IMR-90 (cell line): ENCODE measurements around the gene PEX14. TPM values are rescaled to one million over a fixed set of nuclear protein-coding genes. Genes with fewer than 3 reads are reported as not detected.

ENCODE experiments used
- ATAC-seq: fragments of 200-7000 bp; cut with Tn5 transposase; 2 replicates; pipeline ENCODE4 v1.9.1; 2020; ENCODE audit warnings: low read depth, mild to moderate bottlenecking, moderate library complexity
- BruUV-seq: library from RNA; stranded (reverse); fragments of 400-500 nt; replicated peaks from 2 replicates; lab custom pipeline; 2021; lab: Mats Ljungman, UMichigan
- CTCF ChIA-PET: fragments of 300-600 bp; formaldehyde crosslinking; extraction: SDS; loops from one replicate; lab custom pipeline; 2021; ENCODE audit warnings: antibody characterized with exemption; lab: Yijun Ruan, JAX
- POLR2A ChIA-PET: fragments of 300-600 bp; sonication (Branson Sonifier 250); formaldehyde crosslinking; loops from one replicate; lab custom pipeline; 2022; ENCODE audit warnings: antibody characterized with exemption; ENCODE audit not compliant: unreplicated experiment; lab: Charles Lee
- DNase-seq: peaks from one replicate; pipeline ENCODE4 v3.0.0; 2013
- H2AFZ ChIP-seq: replicated peaks from 2 replicates; pipeline ENCODE3; 2013; ENCODE audit warnings: low read length, mild to moderate bottlenecking; ENCODE audit not compliant: poor library complexity
- H2AK5ac ChIP-seq: 2 replicates; pipeline ENCODE4 v1.6.1; 2013; ENCODE audit warnings: low read depth, low read length, inconsistent platforms
- H2AK9ac ChIP-seq: replicated peaks from 2 replicates; pipeline ENCODE3; 2013; ENCODE audit warnings: mild to moderate bottlenecking, low read depth, low read length, moderate library complexity; ENCODE audit not compliant: poor library complexity
- H2BK120ac ChIP-seq: 2 replicates; pipeline ENCODE4 v1.6.1; 2013; ENCODE audit warnings: low read depth, low read length, inconsistent platforms
- H2BK15ac ChIP-seq: 3 replicates; pipeline ENCODE4 v1.6.1; 2013; ENCODE audit warnings: low read depth, low read length, inconsistent platforms
- H2BK20ac ChIP-seq: 2 replicates; pipeline ENCODE4 v1.6.1; 2013; ENCODE audit warnings: low read depth, mild to moderate bottlenecking, inconsistent platforms, low read length, moderate library complexity
- H2BK5ac ChIP-seq: 2 replicates; pipeline ENCODE4 v1.6.1; 2013; ENCODE audit warnings: mild to moderate bottlenecking, low read depth, low read length, inconsistent platforms; ENCODE audit not compliant: poor library complexity, severe bottlenecking
- H3K14ac ChIP-seq: replicated peaks from 2 replicates; pipeline ENCODE4 v1.6.1; 2013; ENCODE audit warnings: low read depth, low read length, inconsistent platforms
- H3K18ac ChIP-seq: 2 replicates; pipeline ENCODE4 v1.6.1; 2013; ENCODE audit warnings: low read depth, low read length, control low read depth
- H3K23ac ChIP-seq: 2 replicates; pipeline ENCODE4 v1.6.1; 2013; ENCODE audit warnings: low read depth, low read length, inconsistent platforms
- H3K27ac ChIP-seq: 2 replicates; pipeline ENCODE4 v1.5.1; 2013; ENCODE audit warnings: mild to moderate bottlenecking, control low read depth, low read length; ENCODE audit not compliant: insufficient read depth
- H3K27me3 ChIP-seq: 2 replicates; pipeline ENCODE4 v1.6.1; 2013; ENCODE audit warnings: low read length; ENCODE audit not compliant: control insufficient read depth, insufficient read depth
- H3K36me3 ChIP-seq: 2 replicates; pipeline ENCODE4 v1.6.1; 2013; ENCODE audit warnings: low read length, mixed read lengths; ENCODE audit not compliant: control insufficient read depth, insufficient read depth
- H3K4ac ChIP-seq: 2 replicates; pipeline ENCODE4 v1.6.1; 2013; ENCODE audit warnings: low read depth, low read length, inconsistent platforms
- H3K4me1 ChIP-seq: 2 replicates; pipeline ENCODE4 v1.6.1; 2013; ENCODE audit warnings: low read length, mixed read lengths; ENCODE audit not compliant: control insufficient read depth, insufficient read depth
- H3K4me2 ChIP-seq: 2 replicates; pipeline ENCODE4 v1.6.1; 2013; ENCODE audit warnings: low read depth, mild to moderate bottlenecking, control low read depth, low read length, moderate library complexity
- H3K4me3 ChIP-seq: 2 replicates; pipeline ENCODE4 v1.5.1; 2013; ENCODE audit warnings: low read depth, mild to moderate bottlenecking, control low read depth, low read length, moderate library complexity; ENCODE audit not compliant: insufficient read depth
- H3K56ac ChIP-seq: 2 replicates; pipeline ENCODE4 v1.6.1; 2013; ENCODE audit warnings: low read length, inconsistent platforms; ENCODE audit not compliant: insufficient read depth; ENCODE audit errors: extremely low read depth
- H3K79me1 ChIP-seq, 2 experiments: 2 replicates each; pipeline ENCODE4 v1.6.1; 2013; ENCODE audit warnings: low read length in 2 of 2, inconsistent platforms in 1 of 2, low read depth in 1 of 2
- H3K9ac ChIP-seq: 2 replicates; pipeline ENCODE4 v1.6.1; 2013; ENCODE audit warnings: low read depth, low read length, control low read depth
- H3K9me1 ChIP-seq: 2 replicates; pipeline ENCODE4 v1.6.1; 2013; ENCODE audit warnings: low read length, inconsistent platforms; ENCODE audit not compliant: insufficient read depth
- H3K9me3 ChIP-seq: 2 replicates; pipeline ENCODE4 v1.6.1; 2013; ENCODE audit warnings: low read length; ENCODE audit not compliant: control insufficient read depth, insufficient read depth
- H4K20me1 ChIP-seq: 2 replicates; pipeline ENCODE4 v1.6.1; 2013; ENCODE audit warnings: low read length, inconsistent platforms; ENCODE audit not compliant: insufficient read depth
- H4K5ac ChIP-seq: 2 replicates; pipeline ENCODE4 v1.6.1; 2013; ENCODE audit warnings: mild to moderate bottlenecking, low read depth, low read length, control low read depth
- H4K8ac ChIP-seq, 2 experiments: 2 replicates each; pipeline ENCODE4 v1.6.1; 2013; ENCODE audit warnings: low read depth in 2 of 2, low read length in 2 of 2, control low read depth in 1 of 2, inconsistent platforms in 1 of 2
- H4K91ac ChIP-seq: 2 replicates; pipeline ENCODE4 v1.6.1; 2013; ENCODE audit warnings: low read depth, low read length, inconsistent platforms; ENCODE audit not compliant: insufficient read depth
- BHLHE40 ChIP-seq: fragments of 150-350 bp; IDR thresholded peaks from 2 replicates; pipeline ENCODE4 v1.6.1; 2016; ENCODE audit warnings: mild to moderate bottlenecking, low read depth, low read length
- CEBPB ChIP-seq: IDR thresholded peaks from 2 replicates; pipeline ENCODE4 v1.6.1; 2012; ENCODE audit warnings: low read depth, low read length, improper control_type of control experiment
- CTCF ChIP-seq: conservative IDR thresholded peaks from 2 replicates; pipeline ENCODE4 v1.5.1; 2012; ENCODE audit warnings: mild to moderate bottlenecking, low read depth, low read length, improper control_type of control experiment
- MAFK ChIP-seq: IDR thresholded peaks from 2 replicates; pipeline ENCODE4 v1.6.1; 2012; ENCODE audit warnings: low read depth, low read length, improper control_type of control experiment
- MXI1 ChIP-seq: IDR thresholded peaks from 2 replicates; pipeline ENCODE4 v1.6.1; 2012; ENCODE audit warnings: low read depth, mild to moderate bottlenecking, low read length, moderate library complexity, borderline replicate concordance
- RAD21 ChIP-seq: IDR thresholded peaks from 2 replicates; pipeline ENCODE4 v1.6.1; 2012; ENCODE audit warnings: low read length, improper control_type of control experiment
- RCOR1 ChIP-seq: IDR thresholded peaks from 2 replicates; pipeline ENCODE4 v1.6.1; 2012; ENCODE audit warnings: mild to moderate bottlenecking, low read length, improper control_type of control experiment; ENCODE audit not compliant: insufficient replicate concordance
- RFX5 ChIP-seq: IDR thresholded peaks from 2 replicates; pipeline ENCODE4 v1.8.0; 2012; ENCODE audit warnings: low read depth, mild to moderate bottlenecking, low read length, moderate library complexity
- SMC3 ChIP-seq: fragments of 150-350 bp; IDR thresholded peaks from 2 replicates; pipeline ENCODE4 v1.6.1; 2016; ENCODE audit warnings: low read depth, mild to moderate bottlenecking, antibody characterized with exemption, low read length, moderate library complexity
- WGBS, 2 experiments: methylation state at CpG; one replicate each; pipeline versions ENCODE4 v1.1.5 to v1.1.7; 2013; ENCODE audit warnings: missing lambda C conversion rate in 2 of 2; ENCODE audit not compliant: insufficient read length in 1 of 2; ENCODE audit errors: extremely low coverage in 2 of 2; 5-methylcytosine and 5-hydroxymethylcytosine counted together
- dilution Hi-C: fragments of 300-500 bp; cut with HindIII; formaldehyde crosslinking; loops from one replicate; pipeline ENCODE4 v1.14.3; 2018; ENCODE audit warnings: low sequenced_read_pairs; ENCODE audit not compliant: unreplicated experiment
- in situ Hi-C: fragments of 300-500 bp; cut with MboI; formaldehyde crosslinking; loops from 3 replicates; pipeline ENCODE4 v1.14.3; 2019; ENCODE audit warnings: low sequenced_read_pairs, inconsistent platforms, mixed read lengths
- intact Hi-C: fragments of 100-400 bp; cut with micrococcal nuclease; formaldehyde crosslinking; loops from 2 replicates; pipeline ENCODE4 v1.10.0; 2022
- polyA plus RNA-seq, 3 experiments: library from polyadenylated mRNA; depleted of rRNA; stranded (reverse); fragments of >200 nt; gene quantifications; 2 replicates each; pipeline ENCODE4 v1.2.3, GENCODE V29; 2012; ENCODE audit warnings: low replicate concordance in 1 of 3
- total RNA-seq: library from RNA; depleted of rRNA; stranded (reverse); fragments of >200 nt; gene quantifications from 2 replicates; pipeline ENCODE4 v1.2.3, GENCODE V29; 2012

PEX14 gene
- total and polyA plus RNA-seq, 2 of the 4 experiments (the other 2 are of a cell fraction) = 9.5 to 22.5 TPM

GRCh38 chr1:10631121-10631810, 156.5 kb downstream of the PEX14 start:
- no peak overlapping the region for H3K23ac ChIP-seq
- no peak overlapping the region for H2BK5ac ChIP-seq
- no peak overlapping the region for H2BK120ac ChIP-seq
- H3K18ac ChIP-seq = no peak overlapping the region
- H2BK15ac ChIP-seq = no peak overlapping the region
- DNase-seq = no peak
- no peak overlapping the region for H3K56ac ChIP-seq
- no peak overlapping the region for H2AK5ac ChIP-seq
- in situ Hi-C loops (no loop called here), dilution Hi-C loops (no loop called here), intact Hi-C loops (no loop called here)
- H3K36me3 ChIP-seq = peaks cover 10% of the 10 kb centered on the region; the same call in 1 of the 2 replicates
- no peak overlapping the region for H3K27ac ChIP-seq
- no peak overlapping the region for H3K9ac ChIP-seq
- no peak overlapping the region for H4K91ac ChIP-seq
- no peaks in the 10 kb centered on the region for H3K9me3 ChIP-seq
- no peak overlapping the region for H4K8ac ChIP-seq
- H2AK9ac ChIP-seq = no peak overlapping the region
- peaks cover 2% of the 10 kb centered on the region; the same call in 1 of the 2 replicates for H3K9me1 ChIP-seq
- H4K20me1 ChIP-seq = no peaks in the 10 kb centered on the region
- no peak for TF ChIP-seq RAD21
- TF ChIP-seq RFX5 = no peak
- no peak for TF ChIP-seq MXI1
- TF ChIP-seq BHLHE40 = no peak
- TF ChIP-seq CEBPB = no peak
- TF ChIP-seq SMC3 = no peak
- TF ChIP-seq MAFK = no peak
- no peak for TF ChIP-seq CTCF
- TF ChIP-seq RCOR1 = no peak
- ChIA-PET POLR2A (no interaction called here), CTCF (no interaction called here)
- no peak overlapping the region for H3K4ac ChIP-seq
- no peak overlapping the region for H2AFZ ChIP-seq
- no peak overlapping the region for H2BK20ac ChIP-seq
- no peak for ATAC-seq
- H3K4me2 ChIP-seq = no peak overlapping the region
- H3K27me3 ChIP-seq = no peaks in the 10 kb centered on the region
- no TSS peak for BruUV-seq
- H3K79me1 ChIP-seq = no peaks in the 10 kb centered on the region
- WGBS, 2 experiments = 96% methylated on average over 5 of the region's 20 CpGs; no CpG with 5 or more reads in 1 of the 2 experiments
- H3K4me3 ChIP-seq = no peak overlapping the region
- H4K5ac ChIP-seq = no peak overlapping the region
- no peak overlapping the region for H3K14ac ChIP-seq
- peaks cover 9% of the 10 kb centered on the region for H3K4me1 ChIP-seq
